ENCODE measurements around the gene SLF2. TPM values are rescaled to one million over a fixed set of nuclear protein-coding genes. Genes with fewer than 3 reads are reported as not detected.

Gene SLF2
- total and polyA plus RNA-seq, 2 of the 13 experiments (the other 11 are each of a cell fraction or from before 2014, with no cell fraction given): 12.2 to 48.1 TPM

- TF ChIP-seq GMEB1 (CRISPR knock-in tag; IDR thresholded peaks at IDR 0.05; ENCODE audit: borderline replicate concordance) (no peak), SRSF1 (optimal IDR thresholded peaks at IDR 0.05; ENCODE audit: low read depth, low read length) (peak; percentile 23), ZFYVE20 (CRISPR knock-in tag; IDR thresholded peaks at IDR 0.05; ENCODE audit: borderline replicate concordance, low read depth) (no peak), ZNF670 (CRISPR knock-in tag; IDR thresholded peaks at IDR 0.05; ENCODE audit: borderline replicate concordance) (0 out of 2 replicates have a peak, but pooled peaks have one; percentile 29), GATAD2A (CRISPR knock-in tag; IDR thresholded peaks at IDR 0.05) (peak; percentile 54; the same call in 1 of the 2 replicates), CC2D1A (CRISPR knock-in tag; IDR thresholded peaks at IDR 0.05) (0 out of 2 replicates have a peak, but pooled peaks have one; percentile 18), RAD21 (CRISPR knock-in tag; IDR thresholded peaks at IDR 0.05) (peak; percentile 92), ZNF33A (CRISPR knock-in tag; IDR thresholded peaks at IDR 0.05; ENCODE audit: borderline replicate concordance) (no peak), ZFP91 (CRISPR knock-in tag; IDR thresholded peaks at IDR 0.05; ENCODE audit: borderline replicate concordance) (0 out of 2 replicates have a peak, but pooled peaks have one; percentile 6), ZFX (CRISPR knock-in tag; IDR thresholded peaks at IDR 0.05; ENCODE audit: low read depth) (peak; percentile 39), RFXANK (CRISPR knock-in tag; IDR thresholded peaks at IDR 0.05) (0 out of 2 replicates have a peak, but pooled peaks have one; percentile 56), SAP130 (CRISPR knock-in tag; IDR thresholded peaks at IDR 0.05; ENCODE audit: low read depth) (peak; percentile 50), STAG1 (CRISPR knock-in tag; IDR thresholded peaks at IDR 0.05) (peak; percentile 93), KIAA2018 (CRISPR knock-in tag; IDR thresholded peaks at IDR 0.05; ENCODE audit: borderline replicate concordance) (no peak), ZNF34 (CRISPR knock-in tag; IDR thresholded peaks at IDR 0.05; ENCODE audit: borderline replicate concordance) (peak; percentile 68; the same call in 1 of the 2 replicates), ZNF451 (CRISPR knock-in tag; IDR thresholded peaks at IDR 0.05) (no peak)
These were observed 34.4 kb upstream of the SLF2 start (continued) for GRCh38 chr10:100878291-100878910.

Measured in HepG2 (cell line).